Activated CD8-positive, alpha-beta memory T cell treated with anti-CD3 and anti-CD28 coated beads, Interleukin-2, amount 10 ng/mL, durations not matched to agents 7 days and 5 days (primary cell): ENCODE results near the gene STX11. TPM values are rescaled to one million over a fixed set of nuclear protein-coding genes. Genes with fewer than 3 reads are reported as not detected.

Source experiments
- ATAC-seq: fragments of 150-1000 bp; cut with Tn5 transposase; one replicate; pipeline ENCODE4 v1.10.0; 2021; ENCODE audit warnings: moderate library complexity
- CTCF ChIA-PET: fragments of 350-600 bp; sonication (Branson Sonifier 250); formaldehyde crosslinking; loops from one replicate; lab custom pipeline; 2021; ENCODE audit warnings: antibody characterized with exemption; lab: Charles Lee
- DNase-seq: peaks from one replicate; pipeline ENCODE4 v3.0.0-alpha.2; 2020
- H3K27ac Mint-ChIP-seq: one replicate; pipeline ENCODE4 v1.8.0; 2021; ENCODE audit warnings: mild to moderate bottlenecking, mixed read lengths
- H3K27me3 Mint-ChIP-seq: one replicate; pipeline ENCODE4 v1.8.0; 2021; ENCODE audit warnings: mixed read lengths
- H3K36me3 Mint-ChIP-seq: one replicate; pipeline ENCODE4 v1.8.0; 2021; ENCODE audit warnings: mild to moderate bottlenecking, mixed read lengths
- H3K4me1 Mint-ChIP-seq: one replicate; pipeline ENCODE4 v1.8.0; 2021; ENCODE audit warnings: mixed read lengths
- H3K4me3 Mint-ChIP-seq: one replicate; pipeline ENCODE4 v1.8.0; 2021; ENCODE audit warnings: mild to moderate bottlenecking, moderate library complexity, mixed read lengths
- H3K9me3 Mint-ChIP-seq: one replicate; pipeline ENCODE4 v1.8.0; 2022; ENCODE audit warnings: low read depth, mixed read lengths
- total RNA-seq, 2 experiments: library from RNA; stranded (reverse); gene quantifications; one replicate each; pipeline ENCODE4 v1.2.3, GENCODE V29; 2021

STX11 gene
- 10 to 100 TPM; 26.5 to 29.0 TPM for total RNA-seq

GRCh38 chr6:144149894-144150709 lies at the start of gene STX11:
Gene STX11 (plus strand): TSS chr6:144150517. CDS start chr6:144186628, 36,111 bp downstream.
- peak; percentile 84 for DNase-seq
- peaks cover 27% of the 10 kb centered on the region for H3K36me3 Mint-ChIP-seq
- peaks cover 42% of the 10 kb centered on the region for H3K4me1 Mint-ChIP-seq
- peaks cover 7% of the 10 kb centered on the region for H3K27me3 Mint-ChIP-seq
- H3K4me3 Mint-ChIP-seq: peak within 1 kb of the TSS; percentile 84
- no peaks in the 10 kb centered on the region for H3K9me3 Mint-ChIP-seq
- peak within 1 kb of the TSS; percentile 97 for H3K27ac Mint-ChIP-seq
- peak; percentile 80 for ATAC-seq
- CTCF ChIA-PET: interaction anchor here (1.7 to 2.0 kb wide), 2 partner anchors 27 to 45 kb away, joined by 4 to 6 read pairs; no protein-coding TSS in a partner anchor

- no peak overlapping the region for H3K27ac Mint-ChIP-seq
- H3K36me3 Mint-ChIP-seq: no peaks in the 10 kb centered on the region
- ATAC-seq (no peak), DNase-seq (no peak)
- no peaks in the 10 kb centered on the region for H3K9me3 Mint-ChIP-seq
- CTCF ChIA-PET: interaction anchor here (0.7 to 3.0 kb wide), 4 partner anchors 115 to 479 kb away, joined by 3 to 16 read pairs (median 3); no protein-coding TSS in a partner anchor
- H3K4me1 Mint-ChIP-seq: peaks cover 18% of the 10 kb centered on the region
- H3K4me3 Mint-ChIP-seq: no peak overlapping the region
- H3K27me3 Mint-ChIP-seq: no peaks in the 10 kb centered on the region
Observed at GRCh38 chr6:144103026-144103563, 47.2 kb upstream of the STX11 start.

GRCh38 chr6:144104488-144104887 lies 45.8 kb upstream of the STX11 start:
- CTCF ChIA-PET: interaction anchor here (0.9 to 4.8 kb wide), 10 partner anchors 8 to 378 kb away, joined by 3 to 44 read pairs (median 6); partner anchors contain the start of gene STX11
- Mint-ChIP-seq H3K4me3 (no peak overlapping the region), H3K27me3 (no peaks in the 10 kb centered on the region), H3K4me1 (peaks cover 12% of the 10 kb centered on the region), H3K9me3 (no peaks in the 10 kb centered on the region), H3K36me3 (no peaks in the 10 kb centered on the region), H3K27ac (no peak overlapping the region)
- DNase-seq: no peak
- no peak for ATAC-seq

GRCh38 chr6:144104898-144105487 lies 45.3 kb upstream of the STX11 start:
- H3K4me1 Mint-ChIP-seq: peaks cover 10% of the 10 kb centered on the region
- no peaks in the 10 kb centered on the region for H3K36me3 Mint-ChIP-seq
- peak; percentile 73 for ATAC-seq
- DNase-seq: no peak
- no peak overlapping the region for H3K4me3 Mint-ChIP-seq
- no peaks in the 10 kb centered on the region for H3K27me3 Mint-ChIP-seq
- H3K9me3 Mint-ChIP-seq: no peaks in the 10 kb centered on the region
- no peak overlapping the region for H3K27ac Mint-ChIP-seq
- CTCF ChIA-PET: interaction anchor here (0.6 to 4.8 kb wide), 14 partner anchors 9 to 377 kb away, joined by 3 to 44 read pairs (median 4); partner anchors contain the start of gene STX11

- Mint-ChIP-seq H3K4me3 (no peak overlapping the region), H3K9me3 (no peaks in the 10 kb centered on the region), H3K4me1 (peaks cover 10% of the 10 kb centered on the region), H3K27ac (no peak overlapping the region), H3K27me3 (no peaks in the 10 kb centered on the region), H3K36me3 (no peaks in the 10 kb centered on the region)
- no peak for ATAC-seq
- CTCF ChIA-PET: interaction anchor here (1.6 to 4.8 kb wide), 4 partner anchors 10 to 110 kb away, joined by 3 to 44 read pairs (median 6); no protein-coding TSS in a partner anchor
- DNase-seq: no peak
Observed at GRCh38 chr6:144106206-144106605, 44.1 kb upstream of the STX11 start.

- ATAC-seq: no peak
- Mint-ChIP-seq H3K27me3 (no peaks in the 10 kb centered on the region), H3K9me3 (no peaks in the 10 kb centered on the region), H3K4me3 (no peak overlapping the region), H3K4me1 (peaks cover 7% of the 10 kb centered on the region), H3K27ac (no peak overlapping the region), H3K36me3 (no peaks in the 10 kb centered on the region)
- CTCF ChIA-PET: no interaction called here
- no peak for DNase-seq
Observed at GRCh38 chr6:144110210-144110609, 40.1 kb upstream of the STX11 start.

GRCh38 chr6:144113366-144113765 lies 37.0 kb upstream of the STX11 start:
- Mint-ChIP-seq H3K36me3 (no peaks in the 10 kb centered on the region), H3K4me3 (no peak overlapping the region), H3K27ac (no peak overlapping the region), H3K4me1 (no peaks in the 10 kb centered on the region), H3K27me3 (peaks cover 3% of the 10 kb centered on the region), H3K9me3 (no peaks in the 10 kb centered on the region)
- ATAC-seq (no peak), DNase-seq (no peak)
- CTCF ChIA-PET: interaction anchor here (0.8 kb wide), 1 partner anchor 51 kb away, joined by 3 read pairs; no protein-coding TSS in a partner anchor

GRCh38 chr6:144115219-144115618 lies 35.1 kb upstream of the STX11 start:
- no peaks in the 10 kb centered on the region for H3K4me1 Mint-ChIP-seq
- no peak for ATAC-seq
- no peak for DNase-seq
- no peaks in the 10 kb centered on the region for H3K36me3 Mint-ChIP-seq
- peaks cover 3% of the 10 kb centered on the region for H3K27me3 Mint-ChIP-seq
- H3K4me3 Mint-ChIP-seq: no peak overlapping the region
- CTCF ChIA-PET: interaction anchor here (1.0 kb wide), 1 partner anchor 101 kb away, joined by 3 read pairs; no protein-coding TSS in a partner anchor
- no peak overlapping the region for H3K27ac Mint-ChIP-seq
- no peaks in the 10 kb centered on the region for H3K9me3 Mint-ChIP-seq

GRCh38 chr6:144119376-144119775 lies 30.9 kb upstream of the STX11 start:
- ATAC-seq (no peak), DNase-seq (no peak)
- Mint-ChIP-seq H3K36me3 (no peaks in the 10 kb centered on the region), H3K4me3 (no peak overlapping the region), H3K27ac (no peak overlapping the region), H3K4me1 (no peaks in the 10 kb centered on the region), H3K27me3 (peaks cover 10% of the 10 kb centered on the region), H3K9me3 (no peaks in the 10 kb centered on the region)
- CTCF ChIA-PET: no interaction called here

- ATAC-seq (no peak), DNase-seq (no peak)
- no peak overlapping the region for H3K27ac Mint-ChIP-seq
- no peak overlapping the region for H3K4me3 Mint-ChIP-seq
- CTCF ChIA-PET: interaction anchor here (1.0 to 1.5 kb wide), 2 partner anchors 17 to 28 kb away, joined by 3 to 4 read pairs; partner anchors contain the start of gene STX11
- no peaks in the 10 kb centered on the region for H3K4me1 Mint-ChIP-seq
- no peaks in the 10 kb centered on the region for H3K36me3 Mint-ChIP-seq
- no peaks in the 10 kb centered on the region for H3K9me3 Mint-ChIP-seq
- H3K27me3 Mint-ChIP-seq: peaks cover 10% of the 10 kb centered on the region
Observed at GRCh38 chr6:144122861-144123260, 27.5 kb upstream of the STX11 start.

GRCh38 chr6:144123421-144123820 lies 26.9 kb upstream of the STX11 start:
- Mint-ChIP-seq H3K4me3 (no peak overlapping the region), H3K36me3 (peaks cover 1% of the 10 kb centered on the region), H3K27me3 (peaks cover 12% of the 10 kb centered on the region), H3K27ac (no peak overlapping the region), H3K4me1 (no peaks in the 10 kb centered on the region), H3K9me3 (no peaks in the 10 kb centered on the region)
- ATAC-seq (no peak), DNase-seq (no peak)
- CTCF ChIA-PET: interaction anchor here (1.0 to 1.5 kb wide), 3 partner anchors 18 to 94 kb away, joined by 3 to 4 read pairs (median 3); partner anchors contain the start of gene STX11

GRCh38 chr6:144123836-144124235 lies 26.5 kb upstream of the STX11 start:
- DNase-seq: no peak
- no peak overlapping the region for H3K27ac Mint-ChIP-seq
- CTCF ChIA-PET: interaction anchor here (1.0 to 1.5 kb wide), 3 partner anchors 18 to 93 kb away, joined by 3 to 4 read pairs (median 3); partner anchors contain the start of gene STX11
- H3K4me1 Mint-ChIP-seq: no peaks in the 10 kb centered on the region
- no peaks in the 10 kb centered on the region for H3K9me3 Mint-ChIP-seq
- H3K27me3 Mint-ChIP-seq: peaks cover 13% of the 10 kb centered on the region
- no peak for ATAC-seq
- no peak overlapping the region for H3K4me3 Mint-ChIP-seq
- H3K36me3 Mint-ChIP-seq: peaks cover 2% of the 10 kb centered on the region

GRCh38 chr6:144127097-144127496 lies 23.2 kb upstream of the STX11 start:
- Mint-ChIP-seq H3K27me3 (peaks cover 13% of the 10 kb centered on the region), H3K9me3 (no peaks in the 10 kb centered on the region), H3K4me3 (no peak overlapping the region), H3K27ac (no peak overlapping the region), H3K36me3 (peaks cover 2% of the 10 kb centered on the region), H3K4me1 (peaks cover 12% of the 10 kb centered on the region)
- ATAC-seq: no peak
- CTCF ChIA-PET: no interaction called here
- no peak for DNase-seq
